GM18526 (cell line): Measurements from ENCODE around the gene PLAAT1.

ENCODE experiments used
- POLR2A ChIP-seq: IDR thresholded peaks from 3 replicates; pipeline ENCODE4 v1.6.1; 2011; ENCODE audit not compliant: insufficient read length; ENCODE audit errors: extremely low read depth

PLAAT1 gene

GRCh38 chr3:193237030-193237429 lies 4.0 kb upstream of the PLAAT1 start:
- TF ChIP-seq POLR2A = no peak

GRCh38 chr3:193240436-193240849 lies 579 bp upstream of the PLAAT1 start:
- TF ChIP-seq POLR2A = no peak

GRCh38 chr3:193241716-193242115 lies 694 bp downstream of the PLAAT1 start:
- no peak for TF ChIP-seq POLR2A

- no peak for TF ChIP-seq POLR2A
These were observed 2.5 kb downstream of the PLAAT1 start for GRCh38 chr3:193243571-193243970.

GRCh38 chr3:193248848-193249468 lies 7.9 kb downstream of the PLAAT1 start:
- no peak for TF ChIP-seq POLR2A

GRCh38 chr3:193250492-193250891 lies 9.5 kb downstream of the PLAAT1 start:
- TF ChIP-seq POLR2A = no peak

GRCh38 chr3:193253986-193254660 lies 13.1 kb downstream of the PLAAT1 start:
- TF ChIP-seq POLR2A = no peak

GRCh38 chr3:193261970-193262369 lies 20.9 kb downstream of the PLAAT1 start:
- no peak for TF ChIP-seq POLR2A

- TF ChIP-seq POLR2A = no peak
These were observed 21.7 kb downstream of the PLAAT1 start for GRCh38 chr3:193262707-193263106.

GRCh38 chr3:193269343-193270028 lies 28.5 kb downstream of the PLAAT1 start:
- no peak for TF ChIP-seq POLR2A

- no peak for TF ChIP-seq POLR2A
These were observed 29.4 kb downstream of the PLAAT1 start for GRCh38 chr3:193270451-193270850.

GRCh38 chr3:193271101-193271840 lies 30.2 kb downstream of the PLAAT1 start:
- no peak for TF ChIP-seq POLR2A

- no peak for TF ChIP-seq POLR2A
These were observed 51.4 kb downstream of the PLAAT1 start for GRCh38 chr3:193292386-193292785.

GRCh38 chr3:193295985-193296384 lies 55.0 kb downstream of the PLAAT1 start:
- no peak for TF ChIP-seq POLR2A

- no peak for TF ChIP-seq POLR2A
These were observed 56.4 kb downstream of the PLAAT1 start for GRCh38 chr3:193297421-193297820.

- no peak for TF ChIP-seq POLR2A
These were observed 60.4 kb downstream of the PLAAT1 start for GRCh38 chr3:193301433-193301832.
